ENCODE results near the gene SREBF2. TPM values are rescaled to one million over a fixed set of nuclear protein-coding genes. Genes with fewer than 3 reads are reported as not detected.

SREBF2 gene
- 136 and 144 TPM in 2 replicates for total RNA-seq
- 101 and 105 TPM in 2 replicates for polyA plus RNA-seq
- polyA plus RNA-seq (2011; cell fraction: cytosol; rRNA removed): 64.9 and 79.0 TPM in 2 replicates
- polyA plus RNA-seq (2011; cell fraction: nucleus; rRNA removed): 142 and 146 TPM in 2 replicates
- 65.1 and 68.1 TPM in 2 replicates for polyA plus RNA-seq (2012)
- 144 and 167 TPM in 2 replicates for polyA minus RNA-seq
- 39.5 TPM for polyA minus RNA-seq (2011; cell fraction: cytosol; rRNA and poly(A)+ RNA removed)
- polyA minus RNA-seq (2011; cell fraction: nucleus; rRNA and poly(A)+ RNA removed): 83.5 and 87.5 TPM in 2 replicates
- Bru-seq, nascent RNA: percentile 85 among the genes with signal in this experiment
- percentile 85 among the genes with signal in this experiment for BruChase-seq, experiment 1, labeled RNA remaining after a 6-hour chase
- percentile 85 among the genes with signal in this experiment for BruChase-seq, experiment 2, labeled RNA remaining after a 2-hour chase
- long read RNA-seq, full-length matches to known transcripts: 105 of 212 reads
- long read RNA-seq, partial matches to known transcripts: 84 of 212 reads
- long read RNA-seq, other reads (novel, unspliced or antisense): 23 of 212 reads

DNA sequence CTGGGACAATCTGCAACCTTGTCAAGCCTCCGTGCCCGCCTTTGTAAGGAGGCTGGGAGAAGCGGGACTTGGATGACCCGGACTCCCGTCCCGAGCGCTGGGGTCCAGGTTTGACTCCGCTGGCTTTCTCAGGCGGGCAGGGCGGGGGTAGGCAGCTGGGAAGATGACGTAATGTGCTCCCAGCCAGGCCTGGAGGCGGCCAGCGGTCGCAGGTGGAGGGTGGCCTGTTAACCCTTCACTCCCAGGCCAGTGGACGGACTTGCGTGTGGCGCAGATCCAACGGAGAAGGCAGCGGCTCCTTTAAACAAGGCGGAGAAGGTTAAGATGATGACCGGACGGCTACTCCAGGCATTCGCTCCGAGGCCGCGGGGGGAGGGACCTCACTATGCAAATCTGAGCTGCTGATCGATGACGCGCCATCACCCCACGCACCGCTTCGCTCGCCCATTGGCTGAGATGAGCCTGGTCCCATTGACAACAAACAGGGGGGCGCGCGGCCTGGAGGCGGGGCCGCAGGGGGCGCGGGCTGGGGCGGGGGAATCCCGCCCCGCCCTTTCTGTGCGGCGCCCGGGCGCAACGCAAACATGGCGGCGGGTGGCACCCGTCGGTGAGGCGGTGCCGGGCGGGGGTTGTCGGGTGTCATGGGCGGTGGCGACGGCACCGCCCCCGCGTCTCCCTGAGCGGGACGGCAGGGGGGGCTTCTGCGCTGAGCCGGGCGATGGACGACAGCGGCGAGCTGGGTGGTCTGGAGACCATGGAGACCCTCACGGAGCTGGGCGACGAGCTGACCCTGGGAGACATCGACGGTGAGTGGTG lies at the start of gene SREBF2:
SREBF2 (plus strand) TSS at position 553 of the 816 bp plus-strand sequence; CDS start at position 719, 166 bp downstream.
- no peaks in the 10 kb centered on the region for H3K9me1 ChIP-seq (replicated peaks; ENCODE audit: control insufficient read depth, extremely low read depth, insufficient read depth, low read length)
- ChIA-PET CTCF (interaction anchor here (0.6 to 2.4 kb wide), 12 partner anchors 11 to 145 kb away, joined by 3 to 16 read pairs (median 4); partner anchors contain the start of gene CCDC134), POLR2A (interaction anchor here (1.2 to 1.3 kb wide), 2 partner anchors 13 to 32 kb away, joined by 3 read pairs; partner anchors contain the start of gene CCDC134)
- peak; percentile 68 for TF ChIP-seq POLR2A (IDR thresholded peaks at IDR 0.05; ENCODE audit: low read depth, low read length)
- TF ChIP-seq MYC (IDR thresholded peaks at IDR 0.05; ENCODE audit: low read depth, low read length): peak; percentile 18
- TF ChIP-seq POLR2AphosphoS5 (IDR thresholded peaks at IDR 0.05; ENCODE audit: insufficient read depth, low read depth, low read length): peak; percentile 74
- TF ChIP-seq EZH2 (IDR thresholded peaks at IDR 0.05; ENCODE audit: borderline replicate concordance, low read depth, low read length, severe bottlenecking): no peak
- TF ChIP-seq, protein P1, sequence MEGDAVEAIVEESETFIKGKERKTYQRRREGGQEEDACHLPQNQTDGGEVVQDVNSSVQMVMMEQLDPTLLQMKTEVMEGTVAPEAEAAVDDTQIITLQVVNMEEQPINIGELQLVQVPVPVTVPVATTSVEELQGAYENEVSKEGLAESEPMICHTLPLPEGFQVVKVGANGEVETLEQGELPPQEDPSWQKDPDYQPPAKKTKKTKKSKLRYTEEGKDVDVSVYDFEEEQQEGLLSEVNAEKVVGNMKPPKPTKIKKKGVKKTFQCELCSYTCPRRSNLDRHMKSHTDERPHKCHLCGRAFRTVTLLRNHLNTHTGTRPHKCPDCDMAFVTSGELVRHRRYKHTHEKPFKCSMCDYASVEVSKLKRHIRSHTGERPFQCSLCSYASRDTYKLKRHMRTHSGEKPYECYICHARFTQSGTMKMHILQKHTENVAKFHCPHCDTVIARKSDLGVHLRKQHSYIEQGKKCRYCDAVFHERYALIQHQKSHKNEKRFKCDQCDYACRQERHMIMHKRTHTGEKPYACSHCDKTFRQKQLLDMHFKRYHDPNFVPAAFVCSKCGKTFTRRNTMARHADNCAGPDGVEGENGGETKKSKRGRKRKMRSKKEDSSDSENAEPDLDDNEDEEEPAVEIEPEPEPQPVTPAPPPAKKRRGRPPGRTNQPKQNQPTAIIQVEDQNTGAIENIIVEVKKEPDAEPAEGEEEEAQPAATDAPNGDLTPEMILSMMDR (IDR thresholded peaks at IDR 0.05; ENCODE audit: extremely low read depth in 1 of 2, insufficient read depth in 1 of 2, low read depth in 1 of 2, low read length in 2 of 2): no peak
- no peak for TF ChIP-seq FOS (IDR thresholded peaks at IDR 0.05; ENCODE audit: borderline replicate concordance, insufficient read depth, low read length)
- TF ChIP-seq, protein P2, sequence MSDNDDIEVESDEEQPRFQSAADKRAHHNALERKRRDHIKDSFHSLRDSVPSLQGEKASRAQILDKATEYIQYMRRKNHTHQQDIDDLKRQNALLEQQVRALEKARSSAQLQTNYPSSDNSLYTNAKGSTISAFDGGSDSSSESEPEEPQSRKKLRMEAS (IDR thresholded peaks at IDR 0.05; ENCODE audit: insufficient read depth, insufficient read length): peak; percentile 46
- TF ChIP-seq JUN (IDR thresholded peaks at IDR 0.05; ENCODE audit: borderline replicate concordance, insufficient read depth, insufficient read length, low read depth): peak; percentile 82
- TF ChIP-seq GATA2 (IDR thresholded peaks at IDR 0.05; ENCODE audit: insufficient read depth, insufficient read length, low read depth, low read length): no peak
- H3K4me1 ChIP-seq (ENCODE audit: control insufficient read depth, extremely low read depth, insufficient read depth, low read length): peaks cover 16% of the 10 kb centered on the region
- peak; percentile 100 for DNase-seq (ENCODE audit: low read depth, low spot score)
- H2AFZ ChIP-seq (ENCODE audit: low read depth, low read length): peak within 1 kb of the TSS; percentile 26
- intact Hi-C loops (cut with micrococcal nuclease): loop anchor here (2.0 kb wide), 3 partner anchors 32 to 136 kb away; partner anchors contain the start of genes CCDC134 and CENPM
- dilution Hi-C loops (cut with MboI; ENCODE audit: extremely low pct_ligation_motif_present, low sequenced_read_pairs): no loop called here
- H3K4me2 ChIP-seq (ENCODE audit: insufficient read depth, low read length): peak within 1 kb of the TSS; percentile 97
- H3K4me3 ChIP-seq (replicated peaks in 1 of 3; ENCODE audit: insufficient read depth in 1 of 3, low read depth in 1 of 3, low read length in 3 of 3): peak within 1 kb of the TSS; percentile 59 to 81 (median 75)
- peak within 1 kb of the TSS; percentile 77 for H3K9ac ChIP-seq (replicated peaks; ENCODE audit: extremely low read depth, insufficient read depth, low read length)
- peaks cover 39% of the 10 kb centered on the region for H3K79me2 ChIP-seq (ENCODE audit: control insufficient read depth, insufficient read depth, low read length)
- peak within 1 kb of the TSS; percentile 73 for H3K27ac ChIP-seq (ENCODE audit: insufficient read depth, low read depth, low read length)
- peak; percentile 100 for FAIRE-seq
- H4K20me1 ChIP-seq (replicated peaks; ENCODE audit: control insufficient read depth, extremely low read depth, insufficient read depth, low read length): no peaks in the 10 kb centered on the region
- BruUV-seq (replicated peaks): no TSS peak
- H3K27me3 ChIP-seq (ENCODE audit: control insufficient read depth in 2 of 2, insufficient read depth in 2 of 2, low read length in 2 of 2): no peaks in the 10 kb centered on the region
- peaks cover 2 to 8% of the 10 kb centered on the region in 2 experiments for H3K36me3 ChIP-seq (ENCODE audit: control insufficient read depth in 2 of 2, extremely low read depth in 1 of 2, insufficient read depth in 2 of 2, low read length in 2 of 2)
- H3K9me3 ChIP-seq (replicated peaks; ENCODE audit: control insufficient read depth, insufficient read depth, low read length): no peaks in the 10 kb centered on the region

All from endothelial cell of umbilical vein (primary cell).